Heart left ventricle (tissue), 16 donors: ENCODE results near the gene LUZP2. TPM values are rescaled to one million over a fixed set of nuclear protein-coding genes. Genes with fewer than 3 reads are reported as not detected.

Source experiments
- ATAC-seq, 4 donors: fragments of 200-7000 bp; cut with Tn5 transposase; one replicate each; pipeline ENCODE4 v1.9.1; 2020 to 2022; ENCODE audit warnings: moderate library complexity in 4 of 4, mild to moderate bottlenecking in 3 of 4, moderate number of reproducible peaks in 1 of 4
- DNase-seq, 5 donors: peaks; one replicate each; pipeline ENCODE4 v3.0.0-alpha.2; 2020
- H3K27ac ChIP-seq, 12 donors: fragments of 200-600 bp; sonication (generic) in 4 of 12; one replicate each; pipeline versions ENCODE4 v1.5.0 to v1.8.0; 2016 to 2022; ENCODE audit warnings: mild to moderate bottlenecking in 2 of 12
- H3K27me3 ChIP-seq, 9 donors: fragments of 200-600 bp; sonication (generic) in 2 of 9; one replicate each; pipeline versions ENCODE4 v1.5.1 to v1.8.0; 2016 to 2022; ENCODE audit warnings: mild to moderate bottlenecking in 3 of 9
- H3K36me3 ChIP-seq, 9 donors: fragments of 200-600 bp; sonication (generic) in 2 of 9; one replicate each; pipeline versions ENCODE4 v1.5.0 to v1.8.0; 2018 to 2022; ENCODE audit warnings: mild to moderate bottlenecking in 2 of 9
- H3K4me1 ChIP-seq, 12 donors: fragments of 200-600 bp; sonication (generic) in 4 of 12; one replicate each; pipeline versions ENCODE4 v1.5.0 to v1.8.0; 2016 to 2022; ENCODE audit warnings: mild to moderate bottlenecking in 3 of 12
- H3K4me3 ChIP-seq, 12 donors: fragments of 200-600 bp; sonication (generic) in 4 of 12; one replicate each; pipeline versions ENCODE4 v1.5.0 to v1.8.0; 2017 to 2022; ENCODE audit warnings: mild to moderate bottlenecking in 9 of 12, moderate library complexity in 4 of 12
- H3K9me3 ChIP-seq, 12 donors: fragments of 200-600 bp; sonication (generic) in 4 of 12; one replicate each; pipeline versions ENCODE4 v1.5.0 to v1.8.0; 2016 to 2022; ENCODE audit warnings: mild to moderate bottlenecking in 1 of 12
- POLR2A ChIP-seq, 2 donors: fragments of 450-650 bp; IDR thresholded peaks; one replicate each; pipeline ENCODE4 v1.6.1; 2017; ENCODE audit warnings: antibody characterized with exemption in 2 of 2, mild to moderate bottlenecking in 2 of 2, moderate library complexity in 2 of 2
- WGBS, 4 donors: extraction: QIAGEN DNeasy Blood & Tissue Kit in 2 of 4; methylation state at CpG; one replicate each; pipeline versions ENCODE4 v1.1.5 to v1.1.7; 2013 to 2018; 5-methylcytosine and 5-hydroxymethylcytosine counted together
- intact Hi-C, 10 donors: fragments of 100-400 bp; cut with DNase I; formaldehyde crosslinking; loops; one replicate each; pipeline versions ENCODE4 v1.11.1 to v1.14.2; 2022
- polyA plus RNA-seq, 2 donors: library from polyadenylated mRNA; stranded (reverse); fragments of 200-250 nt; gene quantifications; one replicate each; pipeline ENCODE4 v1.2.3, GENCODE V29; 2013
- total RNA-seq, 9 donors: library from RNA; depleted of rRNA in 2 of 9; stranded (reverse); fragments of >200 nt in 2 of 9; fragmentation: NEBNext Ultra II Directional in 3 of 9; extraction: Animal tissue kit (Norgen Biotek cat#: 25700) in 3 of 9; gene quantifications; one replicate each; pipeline versions ENCODE4 v1.1.0 to v1.2.4, GENCODE V29; 2016 to 2023
- TF ChIP-seq, protein P1 (sequence below), 12 donors: fragments of 200-600 bp; sonication (generic) in 4 of 12; IDR thresholded peaks; one replicate each; pipeline versions ENCODE4 v1.5.0 to v1.8.0; 2018 to 2022; ENCODE audit warnings: antibody characterized with exemption in 12 of 12, mild to moderate bottlenecking in 5 of 12
- donor health status: ischemic (EF 13 %, LVEDD 7.1; RV severe dilation, severe dysfunction).
- donor health status: healthy with polysubstance abuse.
- donor health status: DM: no; HTN: yes; CAD: no.
- donor health status: DM: no; HTN: no; CAD: no.
- donor health status: ischemic (EF 25% LVEDD 6.9; RV normal size, moderate dysfunction).
- donor health status: ischemic (EF 25% LVEDD 5.7; RV mildly dilated, moderate dysfunction).
- donor health status: healthy.
- donor health status: DM: yes; HTN: yes; CAD: no.
- donor health status: ischemic (EF 35%, LVEDD 5.7; RV mildly dilated, moderate dysfunction).
- donor health status: nonischemic (EF 11% LVEDD 7.7; RV severe dilation, severe dysfunction).
- donor health status: DM: yes; HTN: yes; CAD: no.
- donor health status: PGD.
- donor health status: ischemic (EF 29% LVEDD 5.4; RV normal size, mild dysfunction).
- donor health status: nonischemic (EF 23%, LVEDD 6.1; RV moderate dilation, normal function).

LUZP2 gene
- total and polyA plus RNA-seq, 11 donors: 0.11 to 0.30 (median 0.17) TPM; not detected in 7

DNA sequence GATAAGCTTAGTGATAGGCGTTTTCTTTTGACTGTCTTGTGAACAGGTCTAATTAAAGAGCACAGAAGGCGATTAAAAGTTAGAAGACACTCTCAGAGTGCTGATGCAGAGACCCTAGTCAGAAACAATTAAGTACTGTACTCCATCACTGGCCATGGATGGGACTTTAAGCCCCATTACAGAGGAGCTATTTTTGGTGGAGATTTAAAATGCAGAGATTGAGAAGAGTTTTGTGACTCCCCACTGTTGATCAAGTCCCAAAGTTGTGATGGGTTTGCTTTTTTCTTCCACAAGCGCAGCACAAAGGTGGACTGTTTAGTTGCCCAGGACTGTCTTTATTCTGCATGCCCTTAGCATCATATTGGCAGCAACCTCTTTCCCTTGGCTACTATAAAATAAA is 978 bp downstream of the LUZP2 start:
- DNase-seq (no peak), ATAC-seq (no peak)
- H3K9me3 ChIP-seq: no peaks in the 10 kb centered on the region
- H3K27me3 ChIP-seq: peaks cover 0 to 29% (median 18%) of the 10 kb centered on the region in 9 donors
- TF ChIP-seq POLR2A (IDR thresholded peaks at IDR 0.05): no peak
- TF ChIP-seq, protein P1, sequence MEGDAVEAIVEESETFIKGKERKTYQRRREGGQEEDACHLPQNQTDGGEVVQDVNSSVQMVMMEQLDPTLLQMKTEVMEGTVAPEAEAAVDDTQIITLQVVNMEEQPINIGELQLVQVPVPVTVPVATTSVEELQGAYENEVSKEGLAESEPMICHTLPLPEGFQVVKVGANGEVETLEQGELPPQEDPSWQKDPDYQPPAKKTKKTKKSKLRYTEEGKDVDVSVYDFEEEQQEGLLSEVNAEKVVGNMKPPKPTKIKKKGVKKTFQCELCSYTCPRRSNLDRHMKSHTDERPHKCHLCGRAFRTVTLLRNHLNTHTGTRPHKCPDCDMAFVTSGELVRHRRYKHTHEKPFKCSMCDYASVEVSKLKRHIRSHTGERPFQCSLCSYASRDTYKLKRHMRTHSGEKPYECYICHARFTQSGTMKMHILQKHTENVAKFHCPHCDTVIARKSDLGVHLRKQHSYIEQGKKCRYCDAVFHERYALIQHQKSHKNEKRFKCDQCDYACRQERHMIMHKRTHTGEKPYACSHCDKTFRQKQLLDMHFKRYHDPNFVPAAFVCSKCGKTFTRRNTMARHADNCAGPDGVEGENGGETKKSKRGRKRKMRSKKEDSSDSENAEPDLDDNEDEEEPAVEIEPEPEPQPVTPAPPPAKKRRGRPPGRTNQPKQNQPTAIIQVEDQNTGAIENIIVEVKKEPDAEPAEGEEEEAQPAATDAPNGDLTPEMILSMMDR (IDR thresholded peaks at IDR 0.05): no peak
- intact Hi-C loops: no loop called here
- H3K36me3 ChIP-seq: no peaks in the 10 kb centered on the region
- no peak overlapping the region for H3K27ac ChIP-seq
- WGBS, 4 donors: 59 to 69% (median 64%) methylated on average over 3 of the region's 3 CpGs
- H3K4me1 ChIP-seq: peaks cover 0 to 9% (median 0%) of the 10 kb centered on the region in 12 donors
- H3K4me3 ChIP-seq: no peak overlapping the region

DNA sequence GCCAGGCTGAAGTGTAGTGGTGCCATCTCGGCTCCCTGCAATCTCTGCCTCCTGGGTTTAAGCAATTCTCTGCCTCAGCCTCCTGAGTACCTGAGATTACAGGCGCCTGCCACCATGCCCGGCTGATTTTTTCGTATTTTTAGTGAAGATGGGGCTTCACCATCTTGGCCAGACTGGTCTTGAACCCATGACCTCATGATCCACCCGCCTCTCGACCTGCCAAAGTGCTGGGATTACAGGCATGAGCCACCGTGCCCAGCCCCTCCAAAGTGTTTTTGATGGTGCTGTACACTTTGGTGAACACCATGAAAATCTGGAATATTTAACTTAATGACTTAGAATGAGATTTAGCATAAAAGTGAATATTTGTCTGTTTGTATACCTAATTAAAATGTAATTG is 5.6 kb downstream of the LUZP2 start:
- 73 to 84% (median 80%) methylated on average over 7 of the region's 7 CpGs for WGBS, 4 donors

DNA sequence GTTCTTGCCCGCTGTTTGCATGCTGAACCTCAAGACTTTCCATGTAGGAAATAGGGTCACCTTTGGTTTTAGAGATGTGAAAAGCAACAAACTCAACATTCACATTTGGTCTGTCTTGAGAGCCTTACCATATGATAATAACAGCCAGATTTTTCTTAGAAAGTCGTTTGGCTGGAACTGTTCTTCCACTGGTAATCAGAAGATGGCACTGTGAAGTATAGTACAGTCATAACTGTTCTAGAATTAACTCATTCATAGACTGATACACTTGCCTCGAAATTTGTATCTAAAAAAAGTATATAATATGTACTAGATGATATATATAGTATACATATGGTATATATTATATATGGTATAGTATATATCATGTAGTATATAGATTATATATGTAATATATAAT is 12.3 kb downstream of the LUZP2 start:
- Histone ChIP-seq H3K4me3 (no peak overlapping the region), H3K4me1 (no peaks in the 10 kb centered on the region), H3K27me3 (no peaks in the 10 kb centered on the region), H3K27ac (no peak overlapping the region), H3K36me3 (no peaks in the 10 kb centered on the region), H3K9me3 (no peaks in the 10 kb centered on the region)
- 36 to 41% (median 39%) methylated on average over 3 of the region's 3 CpGs for WGBS, 4 donors
- no peak for TF ChIP-seq POLR2A (IDR thresholded peaks at IDR 0.05)
- TF ChIP-seq, protein P1 (IDR thresholded peaks at IDR 0.05): no peak
- intact Hi-C loops: no loop called here
- ATAC-seq: no peak
- DNase-seq: no peak

More for the DNA sequence above, 5.6 kb downstream of the LUZP2 start:
- H3K4me3 ChIP-seq: no peak overlapping the region
- no peaks in the 10 kb centered on the region for H3K9me3 ChIP-seq
- no peaks in the 10 kb centered on the region for H3K36me3 ChIP-seq
- H3K27me3 ChIP-seq: peaks cover 0 to 15% (median 1%) of the 10 kb centered on the region in 9 donors
- intact Hi-C loops: no loop called here
- TF ChIP-seq POLR2A (IDR thresholded peaks at IDR 0.05): no peak
- TF ChIP-seq, protein P1 (IDR thresholded peaks at IDR 0.05): no peak
- ATAC-seq: no peak
- no peak for DNase-seq
- H3K4me1 ChIP-seq: no peaks in the 10 kb centered on the region
- H3K27ac ChIP-seq: no peak overlapping the region

DNA sequence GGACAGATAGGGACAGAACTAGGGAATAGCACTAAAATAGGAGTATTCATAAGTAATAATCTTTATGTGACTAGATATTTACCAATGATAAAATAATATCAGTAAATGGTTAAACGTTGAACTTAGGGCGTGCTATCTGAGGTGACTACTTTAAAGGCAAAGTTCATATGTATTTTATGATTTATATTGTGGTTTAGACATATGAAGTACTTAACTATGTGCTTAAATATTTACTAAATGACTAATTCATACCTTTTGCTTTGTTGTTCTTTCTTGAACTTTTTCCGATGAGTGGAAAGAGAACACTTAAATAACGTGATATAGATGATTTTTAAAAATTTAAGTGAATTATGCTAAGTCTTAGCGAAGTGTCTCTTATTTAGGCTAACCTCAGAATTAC is 14.7 kb downstream of the LUZP2 start:
- 68 to 87% (median 72%) methylated on average over 5 of the region's 5 CpGs for WGBS, 4 donors
- H3K36me3 ChIP-seq: no peaks in the 10 kb centered on the region
- no peaks in the 10 kb centered on the region for H3K9me3 ChIP-seq
- H3K27ac ChIP-seq: no peak overlapping the region
- intact Hi-C loops: no loop called here
- DNase-seq: no peak
- H3K4me3 ChIP-seq: no peak overlapping the region
- ATAC-seq: no peak
- no peaks in the 10 kb centered on the region for H3K4me1 ChIP-seq
- H3K27me3 ChIP-seq: no peaks in the 10 kb centered on the region
- TF ChIP-seq, protein P1 (IDR thresholded peaks at IDR 0.05): no peak
- TF ChIP-seq POLR2A (IDR thresholded peaks at IDR 0.05): no peak
